ENCODE data around the gene TLCD3A.

- no peak for TF ChIP-seq CTCF (conservative IDR thresholded peaks at IDR 0.05; ENCODE audit: low read length)
- TF ChIP-seq EZH2phosphoT487 (IDR thresholded peaks at IDR 0.05; ENCODE audit: borderline replicate concordance, low read depth, low read length) = no peak
Measured at GRCh38 chr17:791829-792228, 59.4 kb downstream of the TLCD3A start.
